HG02840 (cell line): ENCODE measurements around the gene MS4A7.

ENCODE experiments used
- ATAC-seq: cut with Tn5 transposase; IDR thresholded peaks from one replicate; pipeline ENCODE4 v1.9.1; 2021; ENCODE audit warnings: mild to moderate bottlenecking, moderate library complexity, moderate number of reproducible peaks; ENCODE audit not compliant: unreplicated experiment, low FRiP score

Gene MS4A7

GRCh38 chr11:60370252-60370810, 8.0 kb upstream of the MS4A7 start:
- no peak for ATAC-seq

- no peak for ATAC-seq
These were observed 7.5 kb upstream of the MS4A7 start for GRCh38 chr11:60370811-60371298.

GRCh38 chr11:60371386-60371785, 6.9 kb upstream of the MS4A7 start:
- no peak for ATAC-seq

GRCh38 chr11:60371854-60372253, 6.5 kb upstream of the MS4A7 start:
- ATAC-seq = no peak

- ATAC-seq = no peak
These were observed 5.6 kb upstream of the MS4A7 start for GRCh38 chr11:60372767-60373166.

GRCh38 chr11:60375316-60375715, 3.0 kb upstream of the MS4A7 start:
- no peak for ATAC-seq

- ATAC-seq = no peak
These were observed 1.7 kb upstream of the MS4A7 start for GRCh38 chr11:60376601-60377000.

GRCh38 chr11:60377401-60378136, 763 bp upstream of the MS4A7 start:
- ATAC-seq = no peak

GRCh38 chr11:60389279-60389910, 11.1 kb downstream of the MS4A7 start:
- ATAC-seq = peak; percentile 78

- ATAC-seq = no peak
These were observed 12.1 kb downstream of the MS4A7 start for GRCh38 chr11:60390419-60390818.

GRCh38 chr11:60392361-60392760, 14.0 kb downstream of the MS4A7 start:
- no peak for ATAC-seq

GRCh38 chr11:60393016-60393415, 14.7 kb downstream of the MS4A7 start:
- no peak for ATAC-seq

- no peak for ATAC-seq
These were observed 16.5 kb downstream of the MS4A7 start for GRCh38 chr11:60394666-60395380.

GRCh38 chr11:60396382-60396781, 18.1 kb downstream of the MS4A7 start, which contains the start of gene MS4A14:
Gene MS4A14, plus strand, starts transcription at chr11:60396459. Its CDS starts 120 bp downstream, at chr11:60396579.
- no peak for ATAC-seq

- no peak for ATAC-seq
These were observed 18.5 kb downstream of the MS4A7 start for GRCh38 chr11:60396799-60397198.

- no peak for ATAC-seq
These were observed 41.7 kb downstream of the MS4A7 start for GRCh38 chr11:60420015-60420414.

- no peak for ATAC-seq
These were observed 44.3 kb downstream of the MS4A7 start for GRCh38 chr11:60422609-60423008.

- ATAC-seq = no peak
These were observed 50.2 kb downstream of the MS4A7 start for GRCh38 chr11:60428517-60428916.

- no peak for ATAC-seq
These were observed 50.9 kb downstream of the MS4A7 start, which contains the start of gene MS4A5 for GRCh38 chr11:60429272-60429671. Gene MS4A5, plus strand, starts transcription at chr11:60429572. Its CDS starts 103 bp downstream, at chr11:60429675.

GRCh38 chr11:60431251-60431650, 52.9 kb downstream of the MS4A7 start:
- ATAC-seq = no peak

- ATAC-seq = no peak
These were observed 55.1 kb downstream of the MS4A7 start for GRCh38 chr11:60433401-60433800.
